Muscle layer of duodenum (tissue), 2 donors: ENCODE results near the gene POLH.
"Not testable (repeated sequence)": the region's sequence is repeated elsewhere in the genome, so short reads cannot be mapped to it uniquely, and the experiment has no call there.

Experiments used
- H3K27ac ChIP-seq: one replicate; pipeline ENCODE4 v1.7.0; 2013; ENCODE audit warnings: mild to moderate bottlenecking, low read length
- H3K27me3 ChIP-seq: one replicate; pipeline ENCODE4 v1.7.0; 2013; ENCODE audit warnings: low read depth, mild to moderate bottlenecking, control low read depth, low read length
- H3K36me3 ChIP-seq, 2 donors: one replicate each; pipeline ENCODE4 v1.7.0; 2013; ENCODE audit warnings: low read length in 2 of 2, control low read depth in 1 of 2, mild to moderate bottlenecking in 1 of 2; ENCODE audit not compliant: insufficient read depth in 2 of 2, control insufficient read depth in 1 of 2
- H3K4me1 ChIP-seq, 2 donors: one replicate each; pipeline ENCODE4 v1.7.0; 2013; ENCODE audit warnings: low read length in 2 of 2, mild to moderate bottlenecking in 2 of 2, control low read depth in 1 of 2, moderate library complexity in 1 of 2; ENCODE audit not compliant: insufficient read depth in 2 of 2, control insufficient read depth in 1 of 2
- H3K4me3 ChIP-seq, 2 donors: one replicate each; pipeline ENCODE4 v1.7.0; 2013; ENCODE audit warnings: low read length in 2 of 2, low read depth in 1 of 2, mild to moderate bottlenecking in 1 of 2
- H3K9me3 ChIP-seq, 2 donors: one replicate each; pipeline ENCODE4 v1.7.0; 2013; ENCODE audit warnings: low read length in 2 of 2, control low read depth in 1 of 2, mild to moderate bottlenecking in 1 of 2; ENCODE audit not compliant: control insufficient read depth in 1 of 2
- donor health status: healthy.

POLH gene

GRCh38 chr6:43575772-43576551, at the start of gene POLH, which contains the start of gene XPO5:
POLH (plus strand) TSS chr6:43576185; CDS start chr6:43582320, 6,135 bp downstream.
XPO5 (minus strand) TSS chr6:43576038; CDS start chr6:43575864, 174 bp downstream.
- peak within 1 kb of the TSS; percentile 97 for H3K4me3 ChIP-seq
- peaks cover 7 to 18% of the 10 kb centered on the region in 2 donors for H3K36me3 ChIP-seq
- no peaks in the 10 kb centered on the region for H3K27me3 ChIP-seq
- H3K4me1 ChIP-seq, result peaks cover 6 to 22% of the 10 kb centered on the region in 2 donors
- no peaks in the 10 kb centered on the region for H3K9me3 ChIP-seq
- H3K27ac ChIP-seq, result peak within 1 kb of the TSS; percentile 88

- Histone ChIP-seq H3K9me3 (no peaks in the 10 kb centered on the region), H3K4me3 (no peak overlapping the region), H3K27ac (no peak overlapping the region), H3K36me3 (peaks cover 43 to 51% of the 10 kb centered on the region in 2 donors), H3K4me1 (no peaks in the 10 kb centered on the region), H3K27me3 (no peaks in the 10 kb centered on the region)
These were observed 43.8 kb upstream of the POLH start for GRCh38 chr6:43532201-43532600.

GRCh38 chr6:43538986-43539385, 37.0 kb upstream of the POLH start:
- H3K36me3 ChIP-seq, result peaks cover 13 to 25% of the 10 kb centered on the region in 2 donors
- H3K27ac ChIP-seq, H3K4me3 ChIP-seq, H3K4me1 ChIP-seq, H3K27me3 ChIP-seq, H3K9me3 ChIP-seq: not testable (repeated sequence)

- H3K27me3 ChIP-seq, H3K27ac ChIP-seq, H3K9me3 ChIP-seq, H3K4me1 ChIP-seq, H3K4me3 ChIP-seq: not testable (repeated sequence)
- peaks cover 12 to 26% of the 10 kb centered on the region in 2 donors for H3K36me3 ChIP-seq
These were observed 36.6 kb upstream of the POLH start for GRCh38 chr6:43539409-43539808.

- no peak overlapping the region for H3K27ac ChIP-seq
- H3K4me3 ChIP-seq, result no peak overlapping the region
- peaks cover 15 to 32% of the 10 kb centered on the region in 2 donors for H3K36me3 ChIP-seq
- no peaks in the 10 kb centered on the region for H3K9me3 ChIP-seq
- no peaks in the 10 kb centered on the region for H3K27me3 ChIP-seq
- no peaks in the 10 kb centered on the region for H3K4me1 ChIP-seq
These were observed 35.5 kb upstream of the POLH start for GRCh38 chr6:43540507-43540906.

- no peaks in the 10 kb centered on the region for H3K4me1 ChIP-seq
- H3K27ac ChIP-seq, result no peak overlapping the region
- H3K27me3 ChIP-seq, result no peaks in the 10 kb centered on the region
- H3K9me3 ChIP-seq, result no peaks in the 10 kb centered on the region
- no peak overlapping the region for H3K4me3 ChIP-seq
- peaks cover 29 to 45% of the 10 kb centered on the region in 2 donors for H3K36me3 ChIP-seq
These were observed 34.1 kb upstream of the POLH start for GRCh38 chr6:43541774-43542471.

GRCh38 chr6:43544461-43544860, 31.5 kb upstream of the POLH start:
- Histone ChIP-seq H3K36me3 (peaks cover 40 to 58% of the 10 kb centered on the region in 2 donors), H3K27me3 (no peaks in the 10 kb centered on the region), H3K4me3 (no peak overlapping the region), H3K4me1 (no peaks in the 10 kb centered on the region), H3K27ac (no peak overlapping the region), H3K9me3 (no peaks in the 10 kb centered on the region)

GRCh38 chr6:43547222-43547621, 28.8 kb upstream of the POLH start:
- Histone ChIP-seq H3K4me1 (no peaks in the 10 kb centered on the region), H3K9me3 (no peaks in the 10 kb centered on the region), H3K4me3 (no peak overlapping the region), H3K36me3 (peaks cover 55 to 80% of the 10 kb centered on the region in 2 donors), H3K27ac (no peak overlapping the region), H3K27me3 (no peaks in the 10 kb centered on the region)

GRCh38 chr6:43557620-43558019, 18.4 kb upstream of the POLH start:
- not testable (repeated sequence) for H3K27me3 ChIP-seq, H3K4me1 ChIP-seq, H3K9me3 ChIP-seq, H3K4me3 ChIP-seq, H3K27ac ChIP-seq
- peaks cover 67 to 78% of the 10 kb centered on the region in 2 donors for H3K36me3 ChIP-seq

- no peak overlapping the region for H3K4me3 ChIP-seq
- H3K9me3 ChIP-seq, result no peaks in the 10 kb centered on the region
- no peaks in the 10 kb centered on the region for H3K27me3 ChIP-seq
- no peak overlapping the region for H3K27ac ChIP-seq
- no peaks in the 10 kb centered on the region for H3K4me1 ChIP-seq
- peaks cover 65 to 83% of the 10 kb centered on the region in 2 donors for H3K36me3 ChIP-seq
These were observed 16.7 kb upstream of the POLH start for GRCh38 chr6:43559328-43559727.

GRCh38 chr6:43570876-43571441, 5.0 kb upstream of the POLH start:
- peaks cover 22 to 47% of the 10 kb centered on the region in 2 donors for H3K36me3 ChIP-seq
- no peak overlapping the region for H3K27ac ChIP-seq
- no peak overlapping the region for H3K4me3 ChIP-seq

More at GRCh38 chr6:43570876-43571441, 5.0 kb upstream of the POLH start:
- H3K4me1 ChIP-seq, result peaks cover 0 to 7% of the 10 kb centered on the region in 2 donors
- no peaks in the 10 kb centered on the region for H3K27me3 ChIP-seq
- H3K9me3 ChIP-seq, result no peaks in the 10 kb centered on the region
